K562 (cell line): Measurements from ENCODE around the gene GRHL3. TPM values are rescaled to one million over a fixed set of nuclear protein-coding genes. Genes with fewer than 3 reads are reported as not detected.

Experiments
- BCOR ChIP-seq: fragments of 450-650 bp; IDR thresholded peaks from 2 replicates; pipeline ENCODE4 v1.6.1; 2016
- CCAR2 ChIP-seq: fragments of 200-400 bp; formaldehyde crosslinking; IDR thresholded peaks from 2 replicates; pipeline ENCODE4 v1.6.1; 2017; ENCODE audit warnings: mild to moderate bottlenecking, low read depth, low read length
- ESRRA ChIP-seq: fragments of 450-650 bp; IDR thresholded peaks from 2 replicates; pipeline ENCODE4 v1.6.1; 2014; ENCODE audit warnings: low read depth, mild to moderate bottlenecking, moderate library complexity, borderline replicate concordance
- ETS2 ChIP-seq: IDR thresholded peaks from 2 replicates; pipeline ENCODE4 v1.6.1; 2016; ENCODE audit warnings: borderline replicate concordance, missing genetic modification characterization, mild to moderate bottlenecking, moderate library complexity, missing compliant biosample characterization; ENCODE audit not compliant: poor library complexity, severe bottlenecking
- FIP1L1 ChIP-seq: fragments of 200-400 bp; formaldehyde crosslinking; IDR thresholded peaks from 2 replicates; pipeline ENCODE4 v1.6.1; 2018; ENCODE audit warnings: mild to moderate bottlenecking, low read depth, low read length; ENCODE audit not compliant: poor library complexity, severe bottlenecking
- FOXJ2 ChIP-seq: fragments of 200-800 bp; sonication (Bioruptor generic); IDR thresholded peaks from 2 replicates; pipeline ENCODE4 v1.6.1; 2016; ENCODE audit warnings: missing genetic modification characterization, missing compliant biosample characterization
- FOXM1 ChIP-seq, 2 experiments: fragments of 450-650 bp in 1 of 2; sonication (generic) in 1 of 2; formaldehyde crosslinking in 1 of 2; IDR thresholded peaks; 2 replicates each; pipeline versions ENCODE4 v1.6.1 to v1.9.0; 2017 to 2022; ENCODE audit warnings: low read depth in 2 of 2, mild to moderate bottlenecking in 2 of 2, missing genetic modification reagents in 1 of 2, moderate library complexity in 1 of 2
- MEF2D ChIP-seq: conservative IDR thresholded peaks from 2 replicates; pipeline ENCODE4 v1.6.1; 2016; ENCODE audit warnings: low read depth, missing genetic modification characterization, missing compliant biosample characterization
- NELFE ChIP-seq: IDR thresholded peaks from 2 replicates; pipeline ENCODE4 v1.6.1; 2011; ENCODE audit warnings: mild to moderate bottlenecking; ENCODE audit not compliant: insufficient read depth, insufficient read length
- PYGO2 ChIP-seq: fragments of 450-650 bp; IDR thresholded peaks from 2 replicates; pipeline ENCODE4 v1.6.1; 2016; ENCODE audit warnings: mild to moderate bottlenecking, missing genetic modification characterization, moderate library complexity, missing compliant biosample characterization
- RAD21 ChIP-seq, 2 experiments: fragments of 250-450 bp in 1 of 2; fragments of 450-650 bp in 1 of 2; sonication (Bioruptor Pico) in 1 of 2; formaldehyde crosslinking in 1 of 2; IDR thresholded peaks in 1 of 2; conservative IDR thresholded peaks in 1 of 2; 2 replicates each; pipeline versions ENCODE4 v1.4.0 to v1.8.0; 2020 to 2022; ENCODE audit warnings: mild to moderate bottlenecking in 2 of 2, moderate library complexity in 1 of 2
- TCF3 ChIP-seq: sonication (generic); formaldehyde crosslinking; IDR thresholded peaks from 2 replicates; pipeline ENCODE4 v1.4.0; 2020; ENCODE audit warnings: mild to moderate bottlenecking, missing genetic modification reagents
- ZNF224 ChIP-seq: sonication (generic); formaldehyde crosslinking; IDR thresholded peaks from 2 replicates; pipeline ENCODE4 v1.8.0; 2022; ENCODE audit warnings: mild to moderate bottlenecking, missing genetic modification reagents
- polyA plus RNA-seq, 8 experiments: library from polyadenylated mRNA; depleted of rRNA in 4 of 8; stranded (reverse) in 5 of 8; unstranded in 3 of 8; fragments of >200 nt; fragmentation: Nextera tagmentation in 2 of 8; fragmentation: Illumina TruSeq in 1 of 8; extraction: Ambion mirVana in 2 of 8; extraction: Trizol in 1 of 8; gene quantifications; 2 replicates each; pipeline versions ENCODE4 v1.2.1 to v1.2.3, GENCODE V29; 2011 to 2014; ENCODE audit warnings: inconsistent platforms in 1 of 8, missing spikeins in 1 of 8
- total RNA-seq, 7 experiments: library from RNA; depleted of rRNA in 6 of 7; stranded (reverse); fragments of >200 nt in 6 of 7; fragmentation: Illumina TruSeq in 2 of 7; extraction: Trizol in 2 of 7; gene quantifications; 2 replicates each; pipeline versions ENCODE4 v1.2.1 to v1.2.3, GENCODE V29; 2011 to 2021; ENCODE audit warnings: low replicate concordance in 1 of 7
- TF ChIP-seq, protein P1 (sequence below): fragments of 250-450 bp; sonication (Bioruptor Pico); IDR thresholded peaks from 2 replicates; pipeline ENCODE4 v1.5.0; 2022; ENCODE audit warnings: mild to moderate bottlenecking
- TF ChIP-seq, protein P2 (sequence below): sonication (generic); formaldehyde crosslinking; IDR thresholded peaks from 2 replicates; pipeline ENCODE4 v1.8.1; 2022; ENCODE audit warnings: missing genetic modification reagents

The GRHL3 gene
- total and polyA plus RNA-seq, 9 of the 15 experiments (the other 6 are each of a cell fraction or from before 2014, with no cell fraction given), result 0.01 to 0.04 TPM; not detected in 7

DNA sequence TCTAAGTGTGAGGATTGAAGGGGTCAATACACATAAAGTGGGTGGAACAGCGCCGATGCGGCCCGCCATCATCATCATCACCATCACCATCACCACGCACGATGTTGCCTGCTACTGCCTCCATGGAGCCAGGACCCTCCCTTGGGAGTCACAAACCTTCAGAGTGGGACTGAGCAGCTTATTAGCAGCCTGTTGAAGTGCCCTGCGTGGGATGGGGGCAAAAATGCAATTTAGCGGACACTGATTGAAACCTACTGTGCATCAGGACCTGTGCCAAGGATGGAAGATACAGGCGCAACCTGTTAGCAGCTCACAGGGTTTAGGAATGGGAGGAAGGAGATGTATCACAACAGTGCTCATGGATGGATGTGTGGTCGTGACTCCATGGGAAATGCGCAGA is 67.8 kb downstream of the GRHL3 start (continued):
- TF ChIP-seq, protein P1, sequence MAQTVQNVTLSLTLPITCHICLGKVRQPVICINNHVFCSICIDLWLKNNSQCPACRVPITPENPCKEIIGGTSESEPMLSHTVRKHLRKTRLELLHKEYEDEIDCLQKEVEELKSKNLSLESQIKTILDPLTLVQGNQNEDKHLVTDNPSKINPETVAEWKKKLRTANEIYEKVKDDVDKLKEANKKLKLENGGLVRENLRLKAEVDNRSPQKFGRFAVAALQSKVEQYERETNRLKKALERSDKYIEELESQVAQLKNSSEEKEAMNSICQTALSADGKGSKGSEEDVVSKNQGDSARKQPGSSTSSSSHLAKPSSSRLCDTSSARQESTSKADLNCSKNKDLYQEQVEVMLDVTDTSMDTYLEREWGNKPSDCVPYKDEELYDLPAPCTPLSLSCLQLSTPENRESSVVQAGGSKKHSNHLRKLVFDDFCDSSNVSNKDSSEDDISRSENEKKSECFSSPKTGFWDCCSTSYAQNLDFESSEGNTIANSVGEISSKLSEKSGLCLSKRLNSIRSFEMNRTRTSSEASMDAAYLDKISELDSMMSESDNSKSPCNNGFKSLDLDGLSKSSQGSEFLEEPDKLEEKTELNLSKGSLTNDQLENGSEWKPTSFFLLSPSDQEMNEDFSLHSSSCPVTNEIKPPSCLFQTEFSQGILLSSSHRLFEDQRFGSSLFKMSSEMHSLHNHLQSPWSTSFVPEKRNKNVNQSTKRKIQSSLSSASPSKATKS (CRISPR knock-in tag), result no peak
- TF ChIP-seq TCF3 (CRISPR knock-in tag) (no peak), MEF2D (tag) (no peak), ESRRA (no peak), ZNF224 (CRISPR knock-in tag) (no peak), FIP1L1 (no peak), PYGO2 (tag) (no peak), FOXM1 (IDR thresholded peaks at IDR 0.05; ENCODE audit: low read depth) (no peak), FOXM1 (CRISPR knock-in tag; IDR thresholded peaks at IDR 0.05; ENCODE audit: low read depth) (no peak), FOXJ2 (tag) (no peak), CCAR2 (no peak), ETS2 (tag) (no peak), BCOR (no peak), NELFE (no peak), RAD21 (CRISPR knock-in tag; conservative IDR thresholded peaks at IDR 0.05 in 1 of 2, IDR thresholded peaks at IDR 0.05 in 1 of 2) (no peak)
- TF ChIP-seq, protein P2, sequence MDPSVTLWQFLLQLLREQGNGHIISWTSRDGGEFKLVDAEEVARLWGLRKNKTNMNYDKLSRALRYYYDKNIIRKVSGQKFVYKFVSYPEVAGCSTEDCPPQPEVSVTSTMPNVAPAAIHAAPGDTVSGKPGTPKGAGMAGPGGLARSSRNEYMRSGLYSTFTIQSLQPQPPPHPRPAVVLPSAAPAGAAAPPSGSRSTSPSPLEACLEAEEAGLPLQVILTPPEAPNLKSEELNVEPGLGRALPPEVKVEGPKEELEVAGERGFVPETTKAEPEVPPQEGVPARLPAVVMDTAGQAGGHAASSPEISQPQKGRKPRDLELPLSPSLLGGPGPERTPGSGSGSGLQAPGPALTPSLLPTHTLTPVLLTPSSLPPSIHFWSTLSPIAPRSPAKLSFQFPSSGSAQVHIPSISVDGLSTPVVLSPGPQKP (CRISPR knock-in tag), result no peak
